ENCODE measurements around the gene TMSB4X.
A peak's percentile ranks its signal among the peaks of the same experiment; 100 is the strongest.
"Not testable (repeated sequence)": the region's sequence is repeated elsewhere in the genome, so short reads cannot be mapped to it uniquely, and the experiment has no call there.

TMSB4X gene

GRCh38 chrX:12974796-12975669 is at the start of gene TMSB4X:
TSS of gene TMSB4X (plus strand) at chrX:12975110.
- DNase-seq: peak; percentile 85 to 88

GRCh38 chrX:12929701-12930100 is 45.2 kb upstream of the TMSB4X start:
- no peak for DNase-seq

GRCh38 chrX:12930150-12930549 is 44.8 kb upstream of the TMSB4X start:
- no peak for DNase-seq

- no peak for DNase-seq
Measured at GRCh38 chrX:12932244-12932643, 42.7 kb upstream of the TMSB4X start.

GRCh38 chrX:12934850-12935249 is 40.1 kb upstream of the TMSB4X start:
- DNase-seq: no peak

GRCh38 chrX:12936947-12937346 is 38.0 kb upstream of the TMSB4X start:
- DNase-seq: no peak

GRCh38 chrX:12940471-12940870 is 34.4 kb upstream of the TMSB4X start:
- DNase-seq: not testable (repeated sequence)

- not testable (repeated sequence) for DNase-seq
Measured at GRCh38 chrX:12943592-12943991, 31.3 kb upstream of the TMSB4X start.

- not testable (repeated sequence) for DNase-seq
Measured at GRCh38 chrX:12944452-12944851, 30.5 kb upstream of the TMSB4X start.

- DNase-seq: no peak
Measured at GRCh38 chrX:12945494-12945893, 29.4 kb upstream of the TMSB4X start.

GRCh38 chrX:12946406-12946805 is 28.5 kb upstream of the TMSB4X start:
- DNase-seq: no peak

- DNase-seq: peak; percentile 88 to 89
Measured at GRCh38 chrX:12946838-12947544, 27.9 kb upstream of the TMSB4X start.

GRCh38 chrX:12947545-12948235 is 27.2 kb upstream of the TMSB4X start:
- no peak for DNase-seq

GRCh38 chrX:12948495-12948894 is 26.4 kb upstream of the TMSB4X start:
- no peak for DNase-seq

GRCh38 chrX:12949205-12949926 is 25.5 kb upstream of the TMSB4X start:
- no peak for DNase-seq

GRCh38 chrX:12949927-12950656 is 24.8 kb upstream of the TMSB4X start:
- DNase-seq: peak; percentile 94 to 95

GRCh38 chrX:12950851-12951594 is 23.9 kb upstream of the TMSB4X start:
- peak; percentile 78 to 82 for DNase-seq

- DNase-seq: no peak
Measured at GRCh38 chrX:12951595-12951975, 23.3 kb upstream of the TMSB4X start.

GRCh38 chrX:12953420-12953819 is 21.5 kb upstream of the TMSB4X start:
- no peak for DNase-seq

- no peak for DNase-seq
Measured at GRCh38 chrX:12954376-12954775, 20.5 kb upstream of the TMSB4X start.

GRCh38 chrX:12954981-12955380 is 19.9 kb upstream of the TMSB4X start:
- DNase-seq: no peak

Measured in activated T-cell treated with anti-CD3 and anti-CD28 coated beads, Interleukin-2, amount 50 U/mL, for 48 hours (primary cell).